HG03108 (cell line): ENCODE results near the gene MBNL1.

Source experiments
- ATAC-seq: cut with Tn5 transposase; IDR thresholded peaks from one replicate; pipeline ENCODE4 v1.9.1; 2021; ENCODE audit warnings: moderate library complexity; ENCODE audit not compliant: unreplicated experiment

MBNL1 gene

DNA sequence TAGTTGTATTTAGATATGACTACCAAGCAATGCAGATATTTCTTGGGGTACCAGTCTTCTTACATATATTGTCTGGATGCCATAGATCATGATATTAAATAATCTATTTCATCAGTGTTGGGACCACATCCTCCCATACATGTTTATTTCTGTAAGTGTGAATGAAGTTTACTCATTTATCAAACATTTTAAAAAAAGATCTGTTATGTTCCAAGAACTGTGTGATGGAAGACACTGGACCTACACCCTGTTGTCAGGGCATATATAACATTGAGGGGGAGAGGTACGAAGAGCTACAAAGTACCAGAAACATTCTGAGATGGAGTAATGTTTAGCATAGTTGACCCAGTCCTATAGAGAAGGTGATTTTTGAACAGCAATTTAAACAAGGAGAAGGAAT lies 26.6 kb downstream of the MBNL1 start:
- no peak for ATAC-seq

- ATAC-seq = no peak
Observed at GRCh38 chr3:152295806-152296205, 27.1 kb downstream of the MBNL1 start.

DNA sequence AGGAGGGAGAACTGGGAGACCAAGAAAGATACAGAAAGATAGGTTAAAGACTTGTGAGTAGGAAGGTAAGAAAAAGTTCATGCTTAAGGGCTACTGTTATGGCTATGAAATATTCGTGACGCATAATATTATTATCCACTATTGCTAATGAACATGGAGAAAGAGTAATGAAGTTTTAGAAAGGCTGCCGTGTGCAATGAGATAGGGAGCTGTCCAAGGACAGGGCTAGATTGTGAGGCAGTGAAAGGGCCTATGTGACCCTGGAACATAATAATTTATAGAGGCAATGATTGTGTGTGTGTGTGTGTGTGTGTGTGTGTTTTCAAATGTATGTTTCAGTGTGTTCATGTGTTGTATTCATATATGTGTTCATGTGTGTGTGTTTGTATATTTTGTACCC lies 27.7 kb downstream of the MBNL1 start:
- no peak for ATAC-seq

- no peak for ATAC-seq
Observed at GRCh38 chr3:152296971-152297370, 28.2 kb downstream of the MBNL1 start.

- ATAC-seq = peak; percentile 49
Observed at GRCh38 chr3:152298393-152299248, 29.9 kb downstream of the MBNL1 start.

DNA sequence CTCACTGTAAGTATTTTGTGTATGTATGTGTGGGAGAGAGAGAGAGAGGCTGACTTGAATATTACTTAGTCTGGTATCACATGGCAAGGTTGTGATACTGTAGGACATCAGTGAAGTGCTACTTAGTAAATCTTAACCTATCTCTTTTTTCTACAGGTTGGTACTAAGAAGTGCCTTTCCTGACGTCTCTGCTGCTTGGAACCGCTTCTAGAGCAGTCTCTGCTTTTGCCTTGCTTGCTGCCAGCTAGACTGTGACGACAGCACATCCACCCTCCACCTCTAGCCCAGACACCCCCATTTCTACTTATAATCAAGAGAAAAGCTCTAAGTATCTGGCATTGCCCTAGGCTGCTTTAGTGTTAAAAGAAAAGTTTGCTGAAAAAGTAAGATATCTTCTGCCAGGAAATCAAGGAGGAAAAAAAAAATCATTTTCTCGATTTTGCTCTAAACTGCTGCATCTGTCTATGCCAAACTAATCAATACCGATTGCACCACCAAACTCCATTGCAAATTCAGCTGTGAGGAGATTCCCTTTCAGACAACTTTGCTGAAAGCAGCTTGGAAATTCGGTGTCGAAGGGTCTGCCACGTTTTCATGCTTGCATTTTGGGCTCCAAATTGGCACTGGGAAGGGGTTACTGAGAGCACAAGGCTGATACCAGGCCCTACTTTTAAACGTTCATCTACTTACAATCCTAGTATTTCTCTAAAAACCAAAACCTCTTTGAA lies 30.7 kb downstream of the MBNL1 start:
- peak; percentile 8 for ATAC-seq

- no peak for ATAC-seq
Observed at GRCh38 chr3:152300029-152300731, 31.5 kb downstream of the MBNL1 start.

DNA sequence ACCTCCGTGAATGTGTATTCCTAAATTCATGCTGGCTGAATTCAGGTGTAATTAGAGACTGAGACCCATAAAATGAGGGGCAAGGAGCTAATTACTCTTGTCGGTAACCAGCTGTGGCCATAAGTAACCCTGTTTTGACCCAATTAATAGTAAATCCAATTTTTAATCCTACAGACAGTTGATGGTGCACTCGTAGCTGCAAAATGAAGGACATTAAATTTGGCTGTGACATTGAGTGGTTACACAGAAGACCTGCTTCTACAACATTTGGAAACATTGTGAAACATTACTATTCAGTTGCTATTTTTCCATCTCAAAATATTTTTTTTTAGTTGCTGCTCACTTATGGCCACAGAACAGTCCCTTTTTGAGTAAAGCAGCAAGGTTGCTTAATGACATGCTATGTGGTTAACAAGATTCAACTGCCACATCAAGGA lies 33.0 kb downstream of the MBNL1 start:
- ATAC-seq = no peak

GRCh38 chr3:152302521-152303021 lies 33.8 kb downstream of the MBNL1 start:
- peak; percentile 57 for ATAC-seq

DNA sequence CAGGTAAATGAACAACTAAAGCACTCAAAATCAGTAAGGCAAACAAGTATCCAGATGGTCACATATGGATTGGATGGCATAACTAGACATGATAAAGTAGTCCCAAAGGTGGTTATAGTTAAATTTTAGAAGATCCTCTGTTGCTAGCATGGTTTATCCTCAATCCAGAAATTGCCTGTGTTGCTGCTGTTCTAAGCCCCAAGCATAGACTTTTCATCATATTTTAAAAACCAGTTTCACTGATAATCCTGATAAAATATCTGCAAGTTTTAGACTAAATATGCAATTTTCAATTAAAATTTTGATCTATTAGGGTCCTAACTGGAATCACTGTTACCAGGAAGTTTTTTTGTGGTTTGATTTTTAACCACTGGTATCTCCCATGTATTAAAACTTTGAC lies 35.4 kb downstream of the MBNL1 start:
- no peak for ATAC-seq

GRCh38 chr3:152305075-152305474 lies 36.3 kb downstream of the MBNL1 start:
- no peak for ATAC-seq

GRCh38 chr3:152307829-152308474 lies 39.2 kb downstream of the MBNL1 start:
- ATAC-seq = no peak

DNA sequence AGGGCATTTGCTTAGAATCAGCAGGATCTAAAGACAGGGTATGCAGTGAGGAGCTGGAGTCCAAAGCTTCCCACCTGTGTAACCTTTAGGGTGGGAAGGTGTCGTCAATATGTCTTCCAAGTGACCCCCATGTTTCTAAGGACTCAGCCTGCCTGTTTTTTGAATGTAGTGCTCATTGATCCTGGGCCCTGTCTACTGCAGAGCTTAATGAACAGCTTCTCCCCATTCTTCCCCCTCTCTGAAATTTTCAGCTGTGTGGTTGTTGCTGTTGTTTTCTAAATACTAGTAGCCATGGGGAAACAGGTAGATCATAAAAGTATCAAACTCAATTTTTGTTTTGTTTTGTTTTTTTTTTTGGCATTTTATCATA lies 39.7 kb downstream of the MBNL1 start:
- no peak for ATAC-seq

DNA sequence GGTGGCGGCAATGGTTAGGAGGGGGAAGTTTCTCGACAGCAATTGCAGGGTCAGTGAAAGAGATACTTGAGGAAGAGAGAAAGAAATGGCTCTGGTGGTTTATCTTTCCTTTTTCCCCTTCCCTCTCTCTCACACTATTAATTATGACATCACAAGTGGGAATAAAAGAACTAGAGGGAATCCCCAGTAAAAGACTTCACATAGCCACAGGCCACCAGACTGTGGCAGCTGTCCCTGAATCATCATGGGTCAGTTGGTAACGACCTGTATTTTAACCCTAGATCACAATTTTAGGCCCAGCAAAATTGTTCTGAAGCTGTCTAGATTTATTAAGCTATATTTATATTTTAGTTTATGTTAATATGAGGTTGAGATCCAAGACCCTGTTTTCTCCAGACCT lies 40.3 kb downstream of the MBNL1 start:
- no peak for ATAC-seq

GRCh38 chr3:152309535-152310307 lies 41.0 kb downstream of the MBNL1 start:
- ATAC-seq = no peak

GRCh38 chr3:152313430-152313829 lies 44.7 kb downstream of the MBNL1 start:
- no peak for ATAC-seq

- ATAC-seq = no peak
Observed at GRCh38 chr3:152313914-152314313, 45.2 kb downstream of the MBNL1 start.

GRCh38 chr3:152314677-152315353 lies 46.1 kb downstream of the MBNL1 start:
- no peak for ATAC-seq

DNA sequence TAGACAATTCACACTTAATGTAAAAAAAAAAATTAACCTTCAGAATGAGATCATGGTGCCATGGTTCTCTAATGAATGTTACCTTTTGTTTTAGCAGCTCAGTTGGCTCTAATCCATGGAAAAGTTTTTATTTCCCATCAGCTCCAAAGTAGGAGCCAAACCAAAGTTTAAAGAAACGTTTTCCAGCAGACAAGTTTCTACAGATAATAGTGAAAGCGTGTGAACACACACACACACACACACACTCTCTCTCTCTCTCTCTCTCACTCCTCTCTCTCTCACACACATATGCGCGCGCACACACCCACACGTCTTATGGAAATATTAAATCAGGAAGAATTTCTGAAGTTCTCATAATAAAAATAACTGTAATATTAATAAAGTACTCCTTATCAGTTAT lies 46.9 kb downstream of the MBNL1 start:
- ATAC-seq = no peak

GRCh38 chr3:152316318-152316717 lies 47.6 kb downstream of the MBNL1 start:
- no peak for ATAC-seq
